Measurements from ENCODE around the gene OPN4.

DNA sequence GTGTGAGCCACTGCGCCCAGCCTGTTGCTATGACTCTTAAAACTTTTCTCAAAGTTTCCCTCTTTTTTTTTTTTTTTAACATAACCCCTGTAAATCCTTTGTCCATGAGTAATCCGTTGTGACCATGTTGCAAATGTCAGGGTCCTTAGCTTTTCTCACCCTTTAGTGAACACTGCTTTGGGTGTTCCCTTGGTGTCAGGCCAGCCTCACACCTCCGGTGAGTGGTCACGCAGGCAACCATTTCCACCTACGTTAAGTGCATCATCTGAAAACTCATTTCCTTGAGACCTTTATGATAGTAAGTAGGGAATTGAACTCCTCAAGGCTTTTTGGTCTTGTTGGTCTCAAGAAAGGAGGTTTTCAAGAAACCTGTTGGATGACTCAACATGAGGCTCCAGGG is 41.3 kb upstream of the OPN4 start:
- TF ChIP-seq, protein P1, sequence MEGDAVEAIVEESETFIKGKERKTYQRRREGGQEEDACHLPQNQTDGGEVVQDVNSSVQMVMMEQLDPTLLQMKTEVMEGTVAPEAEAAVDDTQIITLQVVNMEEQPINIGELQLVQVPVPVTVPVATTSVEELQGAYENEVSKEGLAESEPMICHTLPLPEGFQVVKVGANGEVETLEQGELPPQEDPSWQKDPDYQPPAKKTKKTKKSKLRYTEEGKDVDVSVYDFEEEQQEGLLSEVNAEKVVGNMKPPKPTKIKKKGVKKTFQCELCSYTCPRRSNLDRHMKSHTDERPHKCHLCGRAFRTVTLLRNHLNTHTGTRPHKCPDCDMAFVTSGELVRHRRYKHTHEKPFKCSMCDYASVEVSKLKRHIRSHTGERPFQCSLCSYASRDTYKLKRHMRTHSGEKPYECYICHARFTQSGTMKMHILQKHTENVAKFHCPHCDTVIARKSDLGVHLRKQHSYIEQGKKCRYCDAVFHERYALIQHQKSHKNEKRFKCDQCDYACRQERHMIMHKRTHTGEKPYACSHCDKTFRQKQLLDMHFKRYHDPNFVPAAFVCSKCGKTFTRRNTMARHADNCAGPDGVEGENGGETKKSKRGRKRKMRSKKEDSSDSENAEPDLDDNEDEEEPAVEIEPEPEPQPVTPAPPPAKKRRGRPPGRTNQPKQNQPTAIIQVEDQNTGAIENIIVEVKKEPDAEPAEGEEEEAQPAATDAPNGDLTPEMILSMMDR (conservative IDR thresholded peaks at IDR 0.05; ENCODE audit: low read length) = no peak
- TF ChIP-seq EZH2phosphoT487 (IDR thresholded peaks at IDR 0.05; ENCODE audit: borderline replicate concordance) = no peak
